Suprapubic skin (tissue), 3 donors: ENCODE data around the gene NHEJ1.

ENCODE experiments used
- CTCF ChIP-seq, 2 donors: fragments of 200-600 bp in 1 of 2; fragments of 450-650 bp in 1 of 2; sonication (generic) in 1 of 2; IDR thresholded peaks; one replicate each; pipeline ENCODE4 v1.5.1; 2016 to 2019; ENCODE audit warnings: antibody characterized with exemption in 2 of 2, mild to moderate bottlenecking in 1 of 2, moderate library complexity in 1 of 2
- POLR2A ChIP-seq, 2 donors: fragments of 450-650 bp; IDR thresholded peaks; one replicate each; pipeline ENCODE4 v1.6.1; 2017; ENCODE audit warnings: antibody characterized with exemption in 2 of 2, mild to moderate bottlenecking in 2 of 2, moderate library complexity in 2 of 2

GRCh38 chr2:219042750-219043149 is 117.9 kb downstream of the NHEJ1 start:
- no peak for TF ChIP-seq CTCF (IDR thresholded peaks at IDR 0.05)
- TF ChIP-seq POLR2A (IDR thresholded peaks at IDR 0.05) = no peak
